Prostate gland (tissue), 2 donors: ENCODE results near the gene WDR38.

Source experiments
- CTCF ChIP-seq, 4 experiments: fragments of 200-600 bp in 2 of 4; fragments of 450-650 bp in 2 of 4; sonication (generic) in 2 of 4; IDR thresholded peaks; 1 replicate in 3 of 4; 2 replicates in 1 of 4; pipeline ENCODE4 v1.5.1; 2016 to 2019; ENCODE audit warnings: antibody characterized with exemption in 4 of 4, mild to moderate bottlenecking in 2 of 4, moderate library complexity in 2 of 4
- POLR2A ChIP-seq: fragments of 450-650 bp; IDR thresholded peaks from one replicate; pipeline ENCODE4 v1.6.1; 2016; ENCODE audit warnings: antibody characterized with exemption, mild to moderate bottlenecking

GRCh38 chr9:124840300-124840833 is 12.9 kb upstream of the WDR38 start:
- TF ChIP-seq CTCF (IDR thresholded peaks at IDR 0.05) (peak in 1 of 4 experiments; percentile 17), POLR2A (no peak)
